ENCODE measurements around the gene RBM20. TPM values are rescaled to one million over a fixed set of nuclear protein-coding genes. Genes with fewer than 3 reads are reported as not detected.

RBM20 gene
- total RNA-seq, 1 experiment from 2014 or later: 0.11 TPM

GRCh38 chr10:110786172-110786571 lies 142.0 kb downstream of the RBM20 start:
- no peak for DNase-seq
- Histone ChIP-seq H3K4me2 (no peak overlapping the region), H3K4me1 (replicated peaks; ENCODE audit: insufficient read depth) (no peaks in the 10 kb centered on the region), H4K20me1 (ENCODE audit: insufficient read depth) (no peaks in the 10 kb centered on the region), H3K27me3 (ENCODE audit: insufficient read depth, low read depth) (no peaks in the 10 kb centered on the region), H3K9me3 (ENCODE audit: insufficient read depth, low read depth) (no peaks in the 10 kb centered on the region), H3K4me3 (no peak overlapping the region), H3K36me3 (ENCODE audit: low read depth) (no peaks in the 10 kb centered on the region), H3K9me2 (ENCODE audit: insufficient read depth) (no peaks in the 10 kb centered on the region), H3K27ac (no peak overlapping the region), H2AFZ (no peak overlapping the region), H3K79me2 (ENCODE audit: low read depth) (no peaks in the 10 kb centered on the region), H3F3A (ENCODE audit: insufficient read depth, low read depth) (no peaks in the 10 kb centered on the region)
- ChIA-PET CTCF (no interaction called here), POLR2A (ENCODE audit: unreplicated experiment) (no interaction called here)
- no TSS peak for BruUV-seq (replicated peaks)
- intact Hi-C loops (cut with micrococcal nuclease; ENCODE audit: unreplicated experiment): no loop called here
- TF ChIP-seq CTCF (conservative IDR thresholded peaks at IDR 0.05): no peak
- TF ChIP-seq EZH2 (IDR thresholded peaks at IDR 0.05; ENCODE audit: low read depth): no peak

GRCh38 chr10:110788620-110789385 lies 144.7 kb downstream of the RBM20 start:
- Histone ChIP-seq H3K27ac (no peak overlapping the region), H4K20me1 (ENCODE audit: insufficient read depth) (no peaks in the 10 kb centered on the region), H3K9me2 (ENCODE audit: insufficient read depth) (no peaks in the 10 kb centered on the region), H2AFZ (no peak overlapping the region), H3K4me1 (replicated peaks; ENCODE audit: insufficient read depth) (no peaks in the 10 kb centered on the region), H3K79me2 (ENCODE audit: low read depth) (no peaks in the 10 kb centered on the region), H3K27me3 (ENCODE audit: insufficient read depth, low read depth) (no peaks in the 10 kb centered on the region), H3F3A (ENCODE audit: insufficient read depth, low read depth) (no peaks in the 10 kb centered on the region), H3K4me2 (no peak overlapping the region), H3K9me3 (ENCODE audit: insufficient read depth, low read depth) (no peaks in the 10 kb centered on the region), H3K4me3 (no peak overlapping the region), H3K36me3 (ENCODE audit: low read depth) (no peaks in the 10 kb centered on the region)
- TF ChIP-seq CTCF (conservative IDR thresholded peaks at IDR 0.05) (no peak), EZH2 (IDR thresholded peaks at IDR 0.05; ENCODE audit: low read depth) (no peak)
- intact Hi-C loops (cut with micrococcal nuclease; ENCODE audit: unreplicated experiment): no loop called here
- no TSS peak for BruUV-seq (replicated peaks)
- ChIA-PET CTCF (no interaction called here), POLR2A (ENCODE audit: unreplicated experiment) (no interaction called here)
- no peak for DNase-seq

GRCh38 chr10:110789604-110790433 lies 145.7 kb downstream of the RBM20 start:
- intact Hi-C loops (cut with micrococcal nuclease; ENCODE audit: unreplicated experiment): no loop called here
- no peaks in the 10 kb centered on the region for H3K9me2 ChIP-seq (ENCODE audit: insufficient read depth)
- H3F3A ChIP-seq (ENCODE audit: insufficient read depth, low read depth): no peaks in the 10 kb centered on the region
- H3K79me2 ChIP-seq (ENCODE audit: low read depth): no peaks in the 10 kb centered on the region
- BruUV-seq (replicated peaks): no TSS peak
- H4K20me1 ChIP-seq (ENCODE audit: insufficient read depth): no peaks in the 10 kb centered on the region
- ChIA-PET POLR2A (ENCODE audit: unreplicated experiment) (no interaction called here), CTCF (no interaction called here)
- no peak overlapping the region for H2AFZ ChIP-seq
- H3K4me1 ChIP-seq (replicated peaks; ENCODE audit: insufficient read depth): no peaks in the 10 kb centered on the region
- no peaks in the 10 kb centered on the region for H3K9me3 ChIP-seq (ENCODE audit: insufficient read depth, low read depth)
- H3K4me2 ChIP-seq: no peak overlapping the region
- TF ChIP-seq EZH2 (IDR thresholded peaks at IDR 0.05; ENCODE audit: low read depth): no peak
- no peak overlapping the region for H3K4me3 ChIP-seq
- no peak for DNase-seq
- H3K27ac ChIP-seq: no peak overlapping the region
- no peaks in the 10 kb centered on the region for H3K27me3 ChIP-seq (ENCODE audit: insufficient read depth, low read depth)
- no peaks in the 10 kb centered on the region for H3K36me3 ChIP-seq (ENCODE audit: low read depth)

All from PC-9 (cell line).